ENCODE data around the gene KLC1. TPM values are rescaled to one million over a fixed set of nuclear protein-coding genes. Genes with fewer than 3 reads are reported as not detected.

Gene KLC1
- total RNA-seq, 1 experiment from 2014 or later, result 121 TPM

DNA sequence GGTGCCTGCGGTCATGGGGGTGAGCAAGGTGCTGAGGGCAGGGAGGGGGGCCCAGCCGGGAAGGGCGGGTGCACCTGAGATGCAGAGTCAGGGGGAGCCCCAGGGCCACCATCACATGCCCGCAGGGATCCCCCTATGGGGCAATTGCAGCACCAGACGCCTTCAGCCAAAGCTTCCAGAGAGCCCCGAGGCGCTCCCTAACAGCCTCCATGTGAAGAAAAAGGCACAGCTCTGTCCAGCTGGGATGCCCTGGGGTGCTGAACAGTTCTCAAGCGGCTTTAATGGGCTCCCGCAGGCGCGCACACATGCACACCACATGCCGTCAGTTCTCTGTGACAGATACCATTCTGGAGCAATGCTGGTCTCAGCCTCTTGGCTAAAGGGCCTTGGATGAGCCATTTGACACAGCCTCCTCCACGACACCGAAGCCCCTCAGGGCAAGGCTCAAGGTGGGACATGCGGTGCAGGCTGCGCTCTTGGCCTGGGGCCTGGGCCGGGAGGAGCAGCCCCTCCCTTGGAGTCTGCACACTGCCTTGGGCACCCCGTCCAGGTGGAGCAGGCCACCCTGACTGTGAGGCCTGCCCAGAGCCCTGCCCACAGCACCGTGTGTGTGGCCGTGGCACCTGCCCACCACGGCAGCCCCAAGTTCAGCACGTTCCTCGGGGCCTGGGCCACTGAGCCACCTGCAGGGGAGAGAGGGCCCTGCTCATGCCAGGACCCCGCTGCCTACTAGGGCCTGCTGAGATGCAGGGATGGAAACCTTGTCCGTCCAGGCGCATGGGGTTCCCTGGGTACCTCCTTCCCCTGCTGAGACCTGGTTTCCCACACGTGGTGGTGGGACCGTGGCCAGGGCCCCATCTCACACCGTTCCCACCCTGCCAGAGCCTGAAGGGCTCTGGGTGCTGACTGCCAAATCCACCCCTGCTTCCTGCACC lies 78.6 kb downstream of the KLC1 start:
- ChIA-PET POLR2A (no interaction called here), CTCF (no interaction called here), RAD21 (ENCODE audit: low non-redundant PET in 1 of 2, low total read pairs in 2 of 2, uncharacterized antibody in 2 of 2, unreplicated experiment in 2 of 2) (no interaction called here)
- Histone ChIP-seq H3K9me2 (ENCODE audit: insufficient read depth) (no peaks in the 10 kb centered on the region), H3K9me3 (ENCODE audit: control insufficient read depth in 1 of 2, insufficient read depth in 1 of 2, low read depth in 1 of 2, low read length in 2 of 2) (no peaks in the 10 kb centered on the region), H3K36me3 (ENCODE audit: control insufficient read depth in 1 of 2, insufficient read depth in 2 of 2, low read length in 2 of 2) (peaks cover 10 to 50% of the 10 kb centered on the region in 2 experiments; a peak in 3 of 4 replicates), H3K4me1 (ENCODE audit: control insufficient read depth in 1 of 2, insufficient read depth in 2 of 2, low read length in 2 of 2) (no peaks in the 10 kb centered on the region), H3K27me3 (ENCODE audit: insufficient read depth, low read length) (no peaks in the 10 kb centered on the region), H3K27ac (ENCODE audit: low read depth, low read length) (no peak overlapping the region), H3K4me3 (replicated peaks in 1 of 2; ENCODE audit: low read depth in 1 of 2, low read length in 2 of 2) (no peak overlapping the region), H2AFZ (ENCODE audit: low read depth, low read length, poor library complexity, severe bottlenecking) (no peak overlapping the region), H3K79me2 (ENCODE audit: insufficient read depth, low read length) (peaks cover 20% of the 10 kb centered on the region), H4K20me1 (ENCODE audit: insufficient read depth) (peaks cover 8% of the 10 kb centered on the region; the same call in 1 of the 2 replicates), H3K4me2 (ENCODE audit: low read length) (no peak overlapping the region), H3K9ac (ENCODE audit: low read length) (no peak overlapping the region)
- intact Hi-C loops (cut with micrococcal nuclease), result no loop called here
- no TSS peak for BruUV-seq (replicated peaks)
- ATAC-seq (no peak), DNase-seq (ENCODE audit: low read depth, low spot score) (no peak)
- TF ChIP-seq CBX3 (IDR thresholded peaks at IDR 0.05; ENCODE audit: low read depth) (no peak), ELF1 (IDR thresholded peaks at IDR 0.05; ENCODE audit: borderline replicate concordance, low read depth) (no peak), FOSL1 (IDR thresholded peaks at IDR 0.05; ENCODE audit: low read depth) (no peak), TCF7L2 (IDR thresholded peaks at IDR 0.05; ENCODE audit: borderline replicate concordance, extremely low read depth, insufficient read depth, insufficient read length) (no peak), POLR2AphosphoS5 (IDR thresholded peaks at IDR 0.05; ENCODE audit: low read depth, low read length) (no peak; the same call in 1 of the 2 replicates), EGR1 (IDR thresholded peaks at IDR 0.05; ENCODE audit: low read depth) (no peak), EZH2 (IDR thresholded peaks at IDR 0.05) (no peak)
- TF ChIP-seq, protein P1, sequence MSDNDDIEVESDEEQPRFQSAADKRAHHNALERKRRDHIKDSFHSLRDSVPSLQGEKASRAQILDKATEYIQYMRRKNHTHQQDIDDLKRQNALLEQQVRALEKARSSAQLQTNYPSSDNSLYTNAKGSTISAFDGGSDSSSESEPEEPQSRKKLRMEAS (IDR thresholded peaks at IDR 0.05), result no peak

DNA sequence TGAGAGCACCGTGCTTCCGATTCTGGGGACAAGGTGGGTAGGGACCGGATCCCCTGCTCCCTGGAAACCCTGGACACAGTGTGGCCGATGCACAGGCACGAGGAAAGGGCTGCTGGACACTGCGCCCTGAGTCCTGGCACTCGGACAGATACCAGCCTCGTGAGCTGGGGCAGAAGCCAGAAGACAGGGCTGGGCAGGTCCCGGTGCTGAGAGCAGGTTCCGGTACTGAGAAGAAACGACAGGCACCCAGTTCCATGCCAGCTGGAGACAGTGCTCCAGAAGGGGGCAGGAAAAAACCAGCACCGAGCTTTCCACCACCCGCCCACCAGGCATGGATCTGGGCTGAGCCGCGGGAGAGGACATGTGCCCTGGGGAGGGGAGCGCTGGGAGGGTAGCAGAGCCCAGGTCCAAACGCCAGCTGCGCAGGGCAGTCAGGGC lies 79.8 kb downstream of the KLC1 start:
- intact Hi-C loops (cut with micrococcal nuclease), result no loop called here
- peaks cover 32% of the 10 kb centered on the region for H3K79me2 ChIP-seq (ENCODE audit: insufficient read depth, low read length)
- H3K9me3 ChIP-seq (ENCODE audit: control insufficient read depth in 1 of 2, insufficient read depth in 1 of 2, low read depth in 1 of 2, low read length in 2 of 2), result no peaks in the 10 kb centered on the region
- no TSS peak for BruUV-seq (replicated peaks)
- H3K9me2 ChIP-seq (ENCODE audit: insufficient read depth), result no peaks in the 10 kb centered on the region
- DNase-seq (ENCODE audit: low read depth, low spot score) (no peak), ATAC-seq (no peak)
- no peak overlapping the region; the same call in 1 of the 2 replicates for H3K27ac ChIP-seq (ENCODE audit: low read depth, low read length)
- H4K20me1 ChIP-seq (ENCODE audit: insufficient read depth), result peaks cover 8% of the 10 kb centered on the region; the same call in 1 of the 2 replicates
- TF ChIP-seq, protein P2, sequence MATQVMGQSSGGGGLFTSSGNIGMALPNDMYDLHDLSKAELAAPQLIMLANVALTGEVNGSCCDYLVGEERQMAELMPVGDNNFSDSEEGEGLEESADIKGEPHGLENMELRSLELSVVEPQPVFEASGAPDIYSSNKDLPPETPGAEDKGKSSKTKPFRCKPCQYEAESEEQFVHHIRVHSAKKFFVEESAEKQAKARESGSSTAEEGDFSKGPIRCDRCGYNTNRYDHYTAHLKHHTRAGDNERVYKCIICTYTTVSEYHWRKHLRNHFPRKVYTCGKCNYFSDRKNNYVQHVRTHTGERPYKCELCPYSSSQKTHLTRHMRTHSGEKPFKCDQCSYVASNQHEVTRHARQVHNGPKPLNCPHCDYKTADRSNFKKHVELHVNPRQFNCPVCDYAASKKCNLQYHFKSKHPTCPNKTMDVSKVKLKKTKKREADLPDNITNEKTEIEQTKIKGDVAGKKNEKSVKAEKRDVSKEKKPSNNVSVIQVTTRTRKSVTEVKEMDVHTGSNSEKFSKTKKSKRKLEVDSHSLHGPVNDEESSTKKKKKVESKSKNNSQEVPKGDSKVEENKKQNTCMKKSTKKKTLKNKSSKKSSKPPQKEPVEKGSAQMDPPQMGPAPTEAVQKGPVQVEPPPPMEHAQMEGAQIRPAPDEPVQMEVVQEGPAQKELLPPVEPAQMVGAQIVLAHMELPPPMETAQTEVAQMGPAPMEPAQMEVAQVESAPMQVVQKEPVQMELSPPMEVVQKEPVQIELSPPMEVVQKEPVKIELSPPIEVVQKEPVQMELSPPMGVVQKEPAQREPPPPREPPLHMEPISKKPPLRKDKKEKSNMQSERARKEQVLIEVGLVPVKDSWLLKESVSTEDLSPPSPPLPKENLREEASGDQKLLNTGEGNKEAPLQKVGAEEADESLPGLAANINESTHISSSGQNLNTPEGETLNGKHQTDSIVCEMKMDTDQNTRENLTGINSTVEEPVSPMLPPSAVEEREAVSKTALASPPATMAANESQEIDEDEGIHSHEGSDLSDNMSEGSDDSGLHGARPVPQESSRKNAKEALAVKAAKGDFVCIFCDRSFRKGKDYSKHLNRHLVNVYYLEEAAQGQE (IDR thresholded peaks at IDR 0.05; ENCODE audit: low read depth), result no peak
- H3K9ac ChIP-seq (ENCODE audit: low read length), result no peak overlapping the region
- no peak overlapping the region for H2AFZ ChIP-seq (ENCODE audit: low read depth, low read length, poor library complexity, severe bottlenecking)
- RAD21 ChIA-PET (ENCODE audit: low non-redundant PET in 1 of 2, low total read pairs in 2 of 2, uncharacterized antibody in 2 of 2, unreplicated experiment in 2 of 2), result no interaction called here
- no peak overlapping the region for H3K4me2 ChIP-seq (ENCODE audit: low read length)
- no peaks in the 10 kb centered on the region for H3K27me3 ChIP-seq (ENCODE audit: insufficient read depth, low read length)
- H3K4me3 ChIP-seq (replicated peaks in 1 of 2; ENCODE audit: low read depth in 1 of 2, low read length in 2 of 2), result no peak overlapping the region
- peaks cover 10 to 50% of the 10 kb centered on the region in 2 experiments; a peak in 3 of 4 replicates for H3K36me3 ChIP-seq (ENCODE audit: control insufficient read depth in 1 of 2, insufficient read depth in 2 of 2, low read length in 2 of 2)
- H3K4me1 ChIP-seq (ENCODE audit: control insufficient read depth in 1 of 2, insufficient read depth in 2 of 2, low read length in 2 of 2), result peaks cover 0 to 4% of the 10 kb centered on the region in 2 experiments; a peak in 1 of 4 replicates
- POLR2A ChIA-PET, result no interaction called here
- CTCF ChIA-PET, result no interaction called here

All from HCT116 (cell line).